NB4 (cell line): Measurements from ENCODE around the gene PIAS4.
A peak's percentile ranks its signal among the peaks of the same experiment; 100 is the strongest.

ENCODE experiments used
- DNase-seq: peaks from one replicate; pipeline ENCODE4 v3.0.0; 2010; ENCODE audit warnings: low read depth
- H3K4me3 ChIP-seq: one replicate; pipeline ENCODE4 v1.5.1; 2011; ENCODE audit warnings: mild to moderate bottlenecking, low read depth, low read length, moderate library complexity
- MAX ChIP-seq: IDR thresholded peaks from 2 replicates; pipeline ENCODE4 v1.6.1; 2011; ENCODE audit warnings: low read depth, low read length
- MYC ChIP-seq: IDR thresholded peaks from 2 replicates; pipeline ENCODE4 v1.6.1; 2011; ENCODE audit warnings: low read depth, low read length
- POLR2A ChIP-seq: IDR thresholded peaks from 2 replicates; pipeline ENCODE4 v1.6.1; 2011; ENCODE audit warnings: mild to moderate bottlenecking; ENCODE audit not compliant: insufficient read length; ENCODE audit errors: extremely low read depth
- TF ChIP-seq, protein P1 (sequence below): IDR thresholded peaks from one replicate; pipeline ENCODE4 v1.5.1; 2012; ENCODE audit warnings: low read depth, low read length

The PIAS4 gene, protein sequence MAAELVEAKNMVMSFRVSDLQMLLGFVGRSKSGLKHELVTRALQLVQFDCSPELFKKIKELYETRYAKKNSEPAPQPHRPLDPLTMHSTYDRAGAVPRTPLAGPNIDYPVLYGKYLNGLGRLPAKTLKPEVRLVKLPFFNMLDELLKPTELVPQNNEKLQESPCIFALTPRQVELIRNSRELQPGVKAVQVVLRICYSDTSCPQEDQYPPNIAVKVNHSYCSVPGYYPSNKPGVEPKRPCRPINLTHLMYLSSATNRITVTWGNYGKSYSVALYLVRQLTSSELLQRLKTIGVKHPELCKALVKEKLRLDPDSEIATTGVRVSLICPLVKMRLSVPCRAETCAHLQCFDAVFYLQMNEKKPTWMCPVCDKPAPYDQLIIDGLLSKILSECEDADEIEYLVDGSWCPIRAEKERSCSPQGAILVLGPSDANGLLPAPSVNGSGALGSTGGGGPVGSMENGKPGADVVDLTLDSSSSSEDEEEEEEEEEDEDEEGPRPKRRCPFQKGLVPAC

DNA sequence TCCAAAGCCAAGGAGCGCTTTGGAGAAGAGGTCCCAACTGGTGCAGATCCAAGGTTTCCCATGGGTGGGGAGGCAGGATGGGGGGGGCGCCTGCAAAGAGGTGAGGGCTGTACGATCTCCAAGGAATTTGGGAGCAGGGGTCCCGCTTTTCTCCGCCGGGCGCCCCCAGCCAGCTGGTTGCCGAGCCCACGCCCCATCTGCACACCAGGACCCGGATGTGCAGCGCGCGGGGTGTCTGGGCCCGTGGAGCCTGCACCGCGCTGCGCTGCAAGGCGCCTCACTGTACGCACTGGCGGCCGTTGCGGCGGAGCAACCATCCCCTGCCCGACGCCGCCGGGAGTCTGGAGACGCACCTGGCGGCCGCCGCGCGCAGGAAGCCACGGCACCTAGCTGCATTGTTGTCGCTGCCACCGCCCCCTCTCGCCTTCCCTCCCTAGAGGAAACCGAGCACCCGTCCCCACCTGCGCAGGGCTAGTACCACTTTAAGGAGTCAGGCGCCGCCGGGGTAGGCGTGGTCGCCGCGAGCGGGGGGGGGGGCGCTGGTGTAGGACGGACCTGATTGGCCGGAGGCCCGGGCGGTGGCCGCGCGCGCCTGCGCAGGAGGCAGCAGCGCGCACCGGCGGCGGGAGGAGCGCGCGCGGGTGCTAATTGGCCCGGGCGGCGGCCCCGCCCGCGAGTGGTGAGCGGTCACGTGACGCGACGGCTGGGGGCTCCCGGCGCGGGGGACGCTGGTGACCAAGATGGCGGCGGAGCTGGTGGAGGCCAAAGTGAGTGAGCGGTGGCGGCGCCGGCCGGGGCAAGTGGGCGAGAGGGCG is at the start of gene PIAS4:
Gene PIAS4, plus strand, starts transcription at position 716 of the 815 bp plus-strand sequence. Its CDS starts 25 bp downstream, at position 741.
- peak; percentile 90 for DNase-seq
- peak within 1 kb of the TSS; percentile 72 for H3K4me3 ChIP-seq
- TF ChIP-seq, protein P1, sequence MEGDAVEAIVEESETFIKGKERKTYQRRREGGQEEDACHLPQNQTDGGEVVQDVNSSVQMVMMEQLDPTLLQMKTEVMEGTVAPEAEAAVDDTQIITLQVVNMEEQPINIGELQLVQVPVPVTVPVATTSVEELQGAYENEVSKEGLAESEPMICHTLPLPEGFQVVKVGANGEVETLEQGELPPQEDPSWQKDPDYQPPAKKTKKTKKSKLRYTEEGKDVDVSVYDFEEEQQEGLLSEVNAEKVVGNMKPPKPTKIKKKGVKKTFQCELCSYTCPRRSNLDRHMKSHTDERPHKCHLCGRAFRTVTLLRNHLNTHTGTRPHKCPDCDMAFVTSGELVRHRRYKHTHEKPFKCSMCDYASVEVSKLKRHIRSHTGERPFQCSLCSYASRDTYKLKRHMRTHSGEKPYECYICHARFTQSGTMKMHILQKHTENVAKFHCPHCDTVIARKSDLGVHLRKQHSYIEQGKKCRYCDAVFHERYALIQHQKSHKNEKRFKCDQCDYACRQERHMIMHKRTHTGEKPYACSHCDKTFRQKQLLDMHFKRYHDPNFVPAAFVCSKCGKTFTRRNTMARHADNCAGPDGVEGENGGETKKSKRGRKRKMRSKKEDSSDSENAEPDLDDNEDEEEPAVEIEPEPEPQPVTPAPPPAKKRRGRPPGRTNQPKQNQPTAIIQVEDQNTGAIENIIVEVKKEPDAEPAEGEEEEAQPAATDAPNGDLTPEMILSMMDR: no peak
- TF ChIP-seq MAX (peak; percentile 54), POLR2A (peak; percentile 42)

DNA sequence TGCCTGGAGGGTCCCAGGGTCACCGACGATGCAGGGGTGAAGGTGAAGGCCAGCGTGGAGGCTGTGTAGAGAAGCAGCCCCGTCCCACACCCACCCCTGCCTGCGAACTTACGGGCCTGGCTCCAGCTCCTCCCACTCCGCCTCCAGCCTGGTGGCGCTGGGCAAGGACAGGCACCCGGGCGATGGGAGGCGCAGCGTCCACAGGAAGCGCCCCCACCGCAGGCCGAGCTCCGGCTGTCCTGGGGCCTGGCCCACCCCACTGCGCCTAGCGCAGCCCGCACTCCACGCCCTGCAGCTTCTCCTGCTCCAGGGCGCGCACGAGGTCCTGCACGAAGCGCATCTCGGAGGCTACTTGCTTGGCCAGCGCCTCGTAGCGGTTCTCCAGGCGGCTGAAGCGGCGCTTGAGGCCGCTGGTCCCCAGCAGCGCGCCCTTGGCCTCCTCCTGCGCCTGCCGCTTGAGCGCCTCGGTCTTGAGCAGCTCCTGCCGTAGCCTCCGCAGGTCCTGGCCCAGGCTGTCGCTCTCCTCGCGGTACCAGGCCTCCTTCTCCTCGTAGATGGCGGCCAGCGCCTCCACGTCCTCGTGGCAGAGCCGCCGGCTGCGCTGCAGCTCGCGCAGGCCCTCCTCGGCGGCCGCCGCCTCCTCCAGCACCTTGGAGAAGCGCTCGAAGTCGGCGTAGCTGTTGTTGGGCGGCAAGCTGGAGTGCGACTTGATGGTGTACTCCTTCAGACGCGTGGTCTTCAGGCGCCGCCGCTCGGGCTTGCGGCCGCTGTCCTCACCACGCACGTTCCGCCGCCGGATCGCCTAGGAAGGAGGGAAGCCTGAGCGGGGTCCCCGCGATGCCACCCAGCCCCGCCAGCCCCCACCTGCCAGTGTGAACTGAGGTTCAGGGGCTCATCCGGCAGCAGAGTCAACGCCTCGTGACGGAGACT is 48.4 kb upstream of the PIAS4 start:
- TF ChIP-seq MAX (no peak), MYC (no peak), POLR2A (no peak)
- TF ChIP-seq, protein P1: no peak
- H3K4me3 ChIP-seq: no peak overlapping the region
- no peak for DNase-seq

- no peak overlapping the region for H3K4me3 ChIP-seq
- no peak for DNase-seq
- no peak for TF ChIP-seq MAX
Measured at GRCh38 chr19:3959766-3960131, 47.8 kb upstream of the PIAS4 start.

- H3K4me3 ChIP-seq: no peak overlapping the region
- TF ChIP-seq MYC: no peak
- no peak for TF ChIP-seq POLR2A
- no peak for TF ChIP-seq MAX
- TF ChIP-seq, protein P1: no peak
- no peak for DNase-seq
Measured at GRCh38 chr19:3961007-3961406, 46.5 kb upstream of the PIAS4 start.

DNA sequence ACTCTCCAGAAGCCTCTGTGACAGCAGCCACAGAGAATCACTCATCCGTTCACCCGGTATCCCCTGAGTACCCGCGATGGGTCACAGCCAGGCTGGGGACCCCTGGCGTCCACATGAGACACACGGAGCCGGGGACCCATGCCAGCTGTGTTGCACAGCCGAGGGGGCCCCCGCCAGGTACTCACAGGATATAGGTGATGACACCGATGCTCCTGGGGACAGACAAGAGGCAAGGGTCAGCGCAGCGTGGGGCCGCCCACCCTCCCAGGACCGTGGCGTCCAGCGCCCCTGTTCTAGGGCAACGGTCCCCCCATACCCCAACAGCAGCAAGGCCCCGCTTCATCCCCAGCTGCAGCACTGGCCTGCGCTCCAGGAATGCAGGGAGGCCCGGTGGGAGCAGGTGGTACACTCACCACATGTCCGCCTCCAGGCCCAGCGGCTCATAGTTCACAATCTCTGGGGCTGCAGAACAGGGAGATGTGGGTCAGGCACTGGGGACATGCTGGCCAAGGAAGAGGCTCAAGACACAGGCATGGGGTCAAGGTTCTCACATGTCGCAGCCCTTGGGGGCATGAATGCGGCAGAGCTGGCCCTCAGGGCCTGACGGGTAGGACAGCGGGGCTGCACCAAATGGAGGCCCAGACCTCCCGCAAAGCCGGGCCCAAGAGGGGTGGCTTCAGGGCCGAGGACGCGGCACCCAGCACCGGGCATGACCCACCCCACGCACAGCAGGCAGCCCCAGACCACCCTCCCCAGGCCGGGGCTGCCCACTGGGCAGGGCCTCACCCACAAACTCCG is 43.9 kb upstream of the PIAS4 start:
- no peak overlapping the region for H3K4me3 ChIP-seq
- TF ChIP-seq, protein P1: no peak
- TF ChIP-seq POLR2A (no peak), MAX (no peak), MYC (no peak)
- no peak for DNase-seq
